ENCODE measurements around the gene FHOD3. TPM values are rescaled to one million over a fixed set of nuclear protein-coding genes. Genes with fewer than 3 reads are reported as not detected.
A peak's percentile ranks its signal among the peaks of the same experiment; 100 is the strongest.

Gene FHOD3
- total and polyA plus RNA-seq, 2 experiments from 2014 or later, result 2.7 to 8.7 TPM

DNA sequence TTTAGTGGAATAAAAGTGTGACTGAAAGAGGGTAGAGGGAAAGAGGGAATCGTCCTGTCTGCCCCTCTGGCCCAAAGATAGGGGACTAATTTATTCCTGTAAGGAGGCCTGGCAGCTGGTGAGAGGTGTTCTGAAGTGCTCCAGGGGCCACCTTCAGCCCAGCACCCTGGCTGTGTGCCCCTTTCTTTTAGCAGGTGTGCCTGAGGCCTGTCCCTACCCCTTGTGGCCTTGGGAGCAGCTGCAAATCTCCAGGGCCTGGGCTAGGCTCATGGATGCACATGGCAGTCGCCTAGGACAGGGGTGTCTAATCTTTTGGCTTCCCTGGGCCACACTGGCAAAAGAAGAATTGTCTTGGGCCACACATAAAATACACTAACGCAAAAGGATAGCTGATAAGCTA is 37.3 kb downstream of the FHOD3 start:
- Histone ChIP-seq H3K27ac (ENCODE audit: low read depth) (no peak overlapping the region), H3K79me2 (replicated peaks; ENCODE audit: insufficient read depth) (no peaks in the 10 kb centered on the region), H2AFZ (no peak overlapping the region), H4K20me1 (replicated peaks; ENCODE audit: insufficient read depth) (no peaks in the 10 kb centered on the region), H3K4me3 (no peak overlapping the region), H3F3A (replicated peaks; ENCODE audit: low read depth) (no peaks in the 10 kb centered on the region), H3K9me2 (ENCODE audit: insufficient read depth) (peaks cover 3% of the 10 kb centered on the region; the same call in 1 of the 2 replicates), H3K4me2 (no peak overlapping the region), H3K4me1 (ENCODE audit: insufficient read depth) (peaks cover 17% of the 10 kb centered on the region), H3K27me3 (ENCODE audit: insufficient read depth) (no peaks in the 10 kb centered on the region), H3K36me3 (ENCODE audit: insufficient read depth) (no peaks in the 10 kb centered on the region)
- peaks cover 35% of the 10 kb centered on the region for H3K4me1 Mint-ChIP-seq
- no peak overlapping the region for H3K4me3 Mint-ChIP-seq
- DNase-seq (ENCODE audit: low spot score) (no peak), ATAC-seq (peak; percentile 16; the same call in 1 of the 3 replicates)
- TF ChIP-seq EZH2phosphoT487 (IDR thresholded peaks at IDR 0.05; ENCODE audit: unreplicated experiment) (no peak), CTCF (conservative IDR thresholded peaks at IDR 0.05; ENCODE audit: low read depth in 2 of 2) (no peak), REST (IDR thresholded peaks at IDR 0.05; ENCODE audit: unreplicated experiment) (no peak), JUNB (IDR thresholded peaks at IDR 0.05; ENCODE audit: unreplicated experiment) (no peak)
- TF ChIP-seq, protein P1, sequence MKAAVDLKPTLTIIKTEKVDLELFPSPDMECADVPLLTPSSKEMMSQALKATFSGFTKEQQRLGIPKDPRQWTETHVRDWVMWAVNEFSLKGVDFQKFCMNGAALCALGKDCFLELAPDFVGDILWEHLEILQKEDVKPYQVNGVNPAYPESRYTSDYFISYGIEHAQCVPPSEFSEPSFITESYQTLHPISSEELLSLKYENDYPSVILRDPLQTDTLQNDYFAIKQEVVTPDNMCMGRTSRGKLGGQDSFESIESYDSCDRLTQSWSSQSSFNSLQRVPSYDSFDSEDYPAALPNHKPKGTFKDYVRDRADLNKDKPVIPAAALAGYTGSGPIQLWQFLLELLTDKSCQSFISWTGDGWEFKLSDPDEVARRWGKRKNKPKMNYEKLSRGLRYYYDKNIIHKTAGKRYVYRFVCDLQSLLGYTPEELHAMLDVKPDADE (IDR thresholded peaks at IDR 0.05), result no peak
- peaks cover 6% of the 10 kb centered on the region for H3K27me3 Mint-ChIP-seq (ENCODE audit: insufficient read depth, low read depth, poor library complexity)
- no peak overlapping the region for H3K27ac Mint-ChIP-seq
- no peaks in the 10 kb centered on the region for H3K9me3 Mint-ChIP-seq
- no peaks in the 10 kb centered on the region for H3K36me3 Mint-ChIP-seq (ENCODE audit: low read depth)

- Histone ChIP-seq H3K4me1 (ENCODE audit: insufficient read depth) (peaks cover 8% of the 10 kb centered on the region), H3K79me2 (replicated peaks; ENCODE audit: insufficient read depth) (no peaks in the 10 kb centered on the region), H3K27ac (ENCODE audit: low read depth) (no peak overlapping the region), H3K9me2 (ENCODE audit: insufficient read depth) (no peaks in the 10 kb centered on the region), H2AFZ (no peak overlapping the region), H3K36me3 (ENCODE audit: insufficient read depth) (no peaks in the 10 kb centered on the region), H3K4me2 (no peak overlapping the region), H3K27me3 (ENCODE audit: insufficient read depth) (no peaks in the 10 kb centered on the region), H4K20me1 (replicated peaks; ENCODE audit: insufficient read depth) (no peaks in the 10 kb centered on the region), H3F3A (replicated peaks; ENCODE audit: low read depth) (no peaks in the 10 kb centered on the region), H3K4me3 (no peak overlapping the region)
- no peak for DNase-seq (ENCODE audit: low spot score)
- Mint-ChIP-seq H3K36me3 (ENCODE audit: low read depth) (no peaks in the 10 kb centered on the region; the same call in 2 of the 3 replicates), H3K4me1 (peaks cover 26% of the 10 kb centered on the region), H3K4me3 (no peak overlapping the region), H3K27me3 (ENCODE audit: insufficient read depth, low read depth, poor library complexity) (peaks cover 3% of the 10 kb centered on the region), H3K9me3 (no peaks in the 10 kb centered on the region), H3K27ac (no peak overlapping the region)
- no peak for TF ChIP-seq ZNF462 (CRISPR knock-in tag; IDR thresholded peaks at IDR 0.05)
- ATAC-seq, result no peak
Measured at GRCh38 chr18:36335476-36336279, 38.2 kb downstream of the FHOD3 start.
